Stimulated activated CD8-positive, alpha-beta memory T cell treated with anti-CD3 and anti-CD28 coated beads, Interleukin-12 subunit alpha, Interleukin-12 subunit beta, amount 100 ng/mL, for 24 hours (primary cell): ENCODE results near the gene SERPINA6.
"Not testable (repeated sequence)": the region's sequence is repeated elsewhere in the genome, so short reads cannot be mapped to it uniquely, and the experiment has no call there.

Experiments used
- DNase-seq: peaks from one replicate; pipeline ENCODE4 v3.0.0-alpha.2; 2020; ENCODE audit errors: extremely low read depth

SERPINA6 gene

GRCh38 chr14:94322648-94323570, at the start of gene SERPINA6:
TSS of gene SERPINA6 (minus strand) at chr14:94323336. CDS start at chr14:94314648, 8,688 bp downstream.
- DNase-seq: no peak

GRCh38 chr14:94372021-94372605, 49.0 kb upstream of the SERPINA6 start:
- no peak for DNase-seq

- no peak for DNase-seq
Measured at GRCh38 chr14:94370524-94370910, 47.4 kb upstream of the SERPINA6 start.

GRCh38 chr14:94369766-94370523, 46.8 kb upstream of the SERPINA6 start:
- not testable (repeated sequence) for DNase-seq

- no peak for DNase-seq
Measured at GRCh38 chr14:94368956-94369355, 45.8 kb upstream of the SERPINA6 start.

GRCh38 chr14:94368243-94368590, 45.1 kb upstream of the SERPINA6 start:
- DNase-seq: no peak

- DNase-seq: no peak
Measured at GRCh38 chr14:94367347-94368242, 44.5 kb upstream of the SERPINA6 start.

- DNase-seq: no peak
Measured at GRCh38 chr14:94366146-94366915, 43.2 kb upstream of the SERPINA6 start, which contains the start of gene SERPINA2. TSS of gene SERPINA2 (minus strand) at chr14:94366698.

- DNase-seq: no peak
Measured at GRCh38 chr14:94365624-94366023, 42.5 kb upstream of the SERPINA6 start.

GRCh38 chr14:94364964-94365363, 41.8 kb upstream of the SERPINA6 start:
- no peak for DNase-seq

GRCh38 chr14:94364037-94364436, 40.9 kb upstream of the SERPINA6 start:
- DNase-seq: no peak

- DNase-seq: no peak
Measured at GRCh38 chr14:94363151-94363624, 40.1 kb upstream of the SERPINA6 start.

- DNase-seq: no peak
Measured at GRCh38 chr14:94362614-94363133, 39.5 kb upstream of the SERPINA6 start.

- DNase-seq: no peak
Measured at GRCh38 chr14:94361682-94362081, 38.5 kb upstream of the SERPINA6 start.

- no peak for DNase-seq
Measured at GRCh38 chr14:94360945-94361565, 37.9 kb upstream of the SERPINA6 start.

- no peak for DNase-seq
Measured at GRCh38 chr14:94357166-94357565, 34.0 kb upstream of the SERPINA6 start.

- no peak for DNase-seq
Measured at GRCh38 chr14:94356379-94357056, 33.4 kb upstream of the SERPINA6 start.

GRCh38 chr14:94355191-94355794, 32.2 kb upstream of the SERPINA6 start:
- no peak for DNase-seq
